ENCODE measurements around the gene MYO1B.

MYO1B gene

DNA sequence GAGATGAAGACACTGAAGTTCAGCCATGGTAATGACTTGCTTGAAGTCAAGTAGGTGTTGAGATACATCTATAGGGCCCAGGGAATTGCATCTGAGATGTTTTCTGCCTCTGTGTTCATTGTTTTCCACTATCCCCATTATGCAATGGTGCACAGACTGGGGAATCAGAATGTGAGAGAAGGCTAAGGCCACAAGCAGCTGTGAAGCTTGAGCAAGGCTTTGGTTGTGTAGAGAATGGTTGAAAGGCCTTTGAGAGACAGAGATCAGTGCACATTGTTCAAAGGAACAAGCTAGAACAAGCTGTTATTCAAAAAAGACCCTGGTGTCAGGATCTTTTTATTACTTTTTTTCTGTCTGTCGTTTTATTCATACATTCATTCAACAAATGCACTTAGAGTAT, 82.3 kb downstream of the MYO1B start:
- DNase-seq = no peak

DNA sequence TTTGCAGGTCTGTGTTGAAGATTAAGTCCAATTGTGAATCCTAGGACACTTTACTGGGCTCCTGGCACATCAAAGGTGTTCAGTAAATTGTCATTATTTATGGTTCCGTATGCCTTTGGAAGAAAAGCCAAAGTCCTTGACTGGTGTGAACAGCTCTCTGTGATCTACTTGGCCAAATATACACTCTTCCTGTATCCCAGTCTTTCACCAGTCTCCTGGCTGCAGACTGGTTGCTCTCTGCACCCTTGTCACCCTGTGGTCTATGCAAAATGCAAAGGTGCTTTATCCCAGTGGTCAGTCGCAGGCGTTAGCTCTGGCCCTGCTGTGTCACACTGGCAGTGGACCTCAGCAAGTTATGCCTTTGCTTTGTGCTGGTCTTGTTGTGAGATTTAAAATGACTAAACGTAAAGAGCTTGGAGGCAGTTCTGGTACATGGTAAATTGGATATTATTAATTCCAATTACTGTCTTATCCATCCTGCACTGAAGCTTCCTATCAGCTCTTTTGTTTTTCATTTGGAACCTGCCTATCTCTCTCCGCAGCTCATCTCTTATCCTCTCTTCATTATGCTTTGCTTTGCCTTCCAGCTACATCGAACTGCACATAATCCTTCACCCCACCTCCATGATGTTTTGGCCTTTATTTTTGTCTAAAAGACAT, 83.1 kb downstream of the MYO1B start:
- DNase-seq = no peak

DNA sequence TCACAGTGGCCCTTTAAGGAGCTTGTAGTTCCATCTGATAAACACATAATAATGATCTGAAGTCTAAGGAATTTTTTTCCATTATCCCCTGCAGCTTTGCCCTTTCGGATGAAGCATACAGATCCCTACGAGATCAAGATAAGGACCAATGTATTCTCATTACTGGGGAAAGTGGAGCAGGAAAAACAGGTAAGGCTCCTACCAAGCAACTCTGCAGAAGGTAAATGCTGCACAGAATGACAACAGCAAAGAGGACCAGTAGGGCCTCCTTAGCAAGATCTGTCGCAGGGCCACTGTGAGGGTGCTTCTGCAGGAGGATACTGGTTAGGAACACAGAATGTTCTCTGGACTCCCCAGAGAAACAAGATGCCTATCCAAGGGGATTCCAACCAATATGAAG, 84.6 kb downstream of the MYO1B start:
- DNase-seq = no peak

DNA sequence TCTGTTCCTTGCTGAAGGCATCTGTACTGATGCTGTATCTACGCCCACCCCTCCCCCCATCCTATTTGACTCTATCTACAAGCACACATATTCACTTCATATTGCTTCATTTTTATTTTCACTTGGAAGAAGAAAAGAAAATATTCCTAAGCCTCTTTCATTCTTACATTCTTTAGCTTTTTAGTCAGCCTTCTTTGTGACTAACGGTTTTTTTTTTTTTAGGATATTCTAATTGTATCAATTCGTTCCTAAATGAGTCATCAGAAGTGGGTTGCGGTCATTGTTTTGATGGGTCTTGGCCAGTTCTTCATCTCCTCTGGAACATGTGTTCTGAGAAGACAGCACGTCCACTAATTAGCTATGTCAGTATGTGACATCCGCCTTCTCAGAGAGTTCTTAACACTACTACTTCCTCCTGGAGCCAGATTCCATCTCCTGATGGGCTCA, 88.7 kb downstream of the MYO1B start:
- DNase-seq = no peak

DNA sequence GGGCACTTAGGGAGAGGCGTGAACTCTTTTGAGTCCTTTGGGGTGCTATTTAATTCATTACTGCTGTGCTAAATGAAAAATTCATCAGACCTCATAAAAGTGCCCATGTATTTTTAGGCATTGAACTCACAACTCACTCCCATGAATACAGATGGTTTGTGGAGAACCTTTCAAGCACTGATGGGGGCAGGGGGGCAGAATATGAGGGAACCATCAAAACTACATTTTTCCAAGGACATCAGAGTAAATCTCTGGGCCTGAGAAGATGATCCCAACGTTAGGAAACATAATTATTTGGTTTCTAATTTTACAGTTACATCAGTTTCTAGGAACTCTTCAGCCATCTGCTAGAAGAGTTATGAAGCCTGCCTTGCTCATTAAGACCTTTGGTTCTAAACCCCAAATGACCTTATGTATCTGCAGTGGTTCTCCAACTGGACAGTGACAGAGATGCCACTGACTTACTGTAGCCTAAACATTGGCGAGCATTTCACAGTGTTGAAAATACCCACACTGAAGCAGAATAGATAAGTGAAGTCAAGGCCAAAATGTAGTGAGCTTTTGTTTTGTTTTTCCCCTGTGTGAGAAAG, 90.8 kb downstream of the MYO1B start:
- DNase-seq = no peak

DNA sequence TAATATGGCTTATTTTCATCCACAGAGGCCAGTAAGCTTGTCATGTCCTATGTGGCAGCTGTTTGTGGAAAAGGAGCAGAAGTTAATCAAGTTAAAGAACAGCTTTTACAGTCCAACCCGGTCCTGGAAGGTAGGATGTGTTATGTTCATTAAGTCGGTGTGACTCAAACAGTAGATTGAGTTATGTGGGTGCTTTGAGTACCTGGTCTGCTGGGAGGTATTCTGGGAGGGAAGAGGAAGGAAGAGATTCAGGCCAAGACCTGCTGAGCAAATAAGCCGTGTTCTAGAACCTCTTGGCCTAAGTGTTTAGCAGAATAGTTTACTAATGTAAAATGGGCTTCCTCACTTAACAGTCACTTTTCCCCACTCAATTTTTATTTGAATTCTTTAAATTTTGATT, 96.2 kb downstream of the MYO1B start:
- no peak for DNase-seq

DNA sequence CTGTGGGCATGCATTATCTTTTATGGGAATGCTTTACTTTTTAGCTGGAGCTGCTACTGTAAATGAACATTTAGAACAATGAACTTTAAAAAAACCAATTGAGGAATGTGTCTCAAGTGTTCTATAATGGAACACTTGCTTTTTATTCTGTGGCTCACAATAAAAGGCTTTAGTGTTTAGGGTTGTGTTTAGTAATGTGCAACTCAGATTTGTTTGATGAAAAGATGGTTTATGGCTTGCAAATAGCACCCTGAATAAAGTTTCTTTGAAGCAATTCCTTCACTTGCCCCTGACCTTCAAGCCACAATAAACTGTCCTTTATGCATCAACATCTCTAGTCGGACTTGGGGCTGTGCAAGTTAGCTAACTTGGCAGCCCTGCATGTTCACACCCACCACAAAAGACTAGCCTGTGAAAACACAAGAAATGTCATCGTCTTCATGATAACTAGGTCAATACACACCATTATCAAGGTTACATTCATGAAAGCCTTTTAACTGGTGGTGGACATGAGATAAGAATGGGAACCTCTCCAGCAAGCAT, 98.7 kb downstream of the MYO1B start:
- DNase-seq = no peak

DNA sequence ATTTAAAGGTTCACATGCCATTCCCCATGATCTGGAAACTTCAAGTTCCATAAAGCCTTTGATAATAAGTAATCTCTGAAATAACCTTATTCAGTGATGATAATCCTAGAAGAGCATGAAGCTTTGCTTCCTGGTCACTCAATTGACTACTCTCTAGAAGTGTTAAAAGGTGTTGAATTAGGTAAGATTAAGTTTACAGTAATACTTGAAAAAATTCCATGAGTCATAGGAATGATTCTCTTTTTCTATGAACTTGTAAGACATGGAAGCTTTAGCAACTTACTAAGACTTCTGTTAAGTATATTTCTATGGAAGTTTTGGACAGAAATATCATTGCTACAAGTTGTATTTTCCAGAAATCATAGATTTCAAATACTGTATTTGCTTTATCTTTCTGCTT, 100.6 kb downstream of the MYO1B start:
- DNase-seq = no peak

DNA sequence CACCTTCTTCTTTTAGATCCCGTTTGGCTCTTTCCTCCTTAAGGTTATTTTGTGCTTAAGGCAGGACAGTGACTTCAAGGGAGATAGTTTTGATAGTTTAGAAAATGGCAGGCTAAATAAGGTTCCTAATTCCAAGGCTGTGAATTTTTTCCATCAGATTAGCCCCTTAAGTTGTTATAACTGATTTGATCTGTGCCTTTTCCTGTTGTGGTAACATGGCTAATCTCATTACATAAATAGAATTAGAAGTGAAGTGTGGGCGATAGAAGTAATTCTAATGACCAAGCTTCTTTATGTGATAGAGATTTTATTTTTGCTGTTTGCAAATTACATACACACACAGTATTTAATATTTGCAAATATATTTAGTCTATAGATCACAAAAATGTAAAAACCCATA, 102.0 kb downstream of the MYO1B start:
- DNase-seq = no peak

DNA sequence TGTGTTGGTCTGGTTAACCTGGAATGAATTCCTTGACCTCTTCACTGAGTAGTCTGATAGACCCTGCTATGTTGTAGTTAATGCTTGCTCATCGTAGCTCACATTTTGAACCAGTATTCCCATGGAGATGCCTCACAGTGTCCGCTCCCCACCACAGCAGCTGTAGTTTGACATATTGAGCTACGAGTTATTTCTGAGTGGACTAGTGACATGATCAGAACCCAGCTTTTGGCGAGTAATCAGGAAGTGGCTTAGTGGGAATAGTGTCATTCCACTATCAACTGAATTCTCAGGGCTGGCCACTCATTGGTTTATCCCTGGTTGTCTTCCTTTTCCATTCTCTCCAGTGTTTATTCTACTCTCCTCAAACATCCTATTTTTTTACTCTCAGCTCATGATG, 102.7 kb downstream of the MYO1B start:
- no peak for DNase-seq

DNA sequence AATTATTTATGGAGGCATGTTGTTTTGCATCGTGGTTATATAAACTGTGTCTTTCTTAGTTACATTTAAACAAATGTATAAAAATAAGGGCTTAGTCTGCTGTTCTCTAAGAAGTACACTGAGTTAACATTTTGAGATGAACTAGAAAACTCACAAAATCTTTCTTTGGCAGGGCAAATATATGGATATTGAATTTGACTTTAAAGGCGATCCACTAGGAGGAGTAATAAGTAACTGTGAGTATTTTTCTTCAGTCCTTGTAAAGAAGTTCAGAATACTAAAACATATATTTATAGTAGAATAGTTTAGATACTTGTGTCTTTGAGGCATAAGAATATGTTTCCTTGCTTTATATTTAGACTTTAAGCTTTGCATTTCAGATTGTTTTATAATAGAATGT, 104.8 kb downstream of the MYO1B start:
- DNase-seq = no peak

DNA sequence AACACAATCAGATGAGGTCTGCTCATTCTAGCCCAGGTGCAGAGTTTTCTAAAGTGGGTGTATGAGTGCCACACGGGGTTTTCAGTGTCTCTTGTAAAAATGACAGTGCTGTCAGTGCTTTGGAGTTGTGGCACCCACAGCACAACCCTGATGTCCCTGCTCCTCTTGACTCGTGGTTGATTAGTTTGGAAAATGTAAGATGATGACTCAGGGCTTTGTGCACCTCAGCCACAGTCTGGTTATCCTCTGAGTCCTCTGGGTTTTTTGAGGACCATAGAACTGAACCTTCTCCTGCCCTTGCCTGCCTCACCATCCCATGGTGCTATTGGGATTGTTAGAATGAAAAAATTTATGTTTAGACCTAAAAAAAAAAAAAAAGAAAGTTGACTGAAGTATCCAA, 105.6 kb downstream of the MYO1B start:
- no peak for DNase-seq

DNA sequence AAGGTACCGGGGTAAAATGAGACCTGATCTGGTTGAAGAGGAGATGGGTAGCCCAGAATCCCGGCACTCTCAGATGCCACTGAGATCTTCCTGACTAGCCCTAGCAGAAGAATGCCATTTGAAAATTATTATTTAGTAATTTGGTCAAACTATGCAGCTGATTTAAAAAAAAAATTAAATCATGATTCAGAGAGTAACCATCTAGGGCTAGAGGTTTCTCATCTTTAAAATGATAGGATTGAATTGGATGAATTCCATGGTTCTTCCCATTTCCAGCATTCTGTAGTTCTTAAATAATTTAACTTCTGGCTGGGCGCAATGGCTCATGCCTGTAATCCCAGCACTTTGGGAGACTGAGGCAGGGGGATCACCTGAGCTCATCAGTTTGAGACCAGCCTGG, 106.1 kb downstream of the MYO1B start:
- no peak for DNase-seq

DNA sequence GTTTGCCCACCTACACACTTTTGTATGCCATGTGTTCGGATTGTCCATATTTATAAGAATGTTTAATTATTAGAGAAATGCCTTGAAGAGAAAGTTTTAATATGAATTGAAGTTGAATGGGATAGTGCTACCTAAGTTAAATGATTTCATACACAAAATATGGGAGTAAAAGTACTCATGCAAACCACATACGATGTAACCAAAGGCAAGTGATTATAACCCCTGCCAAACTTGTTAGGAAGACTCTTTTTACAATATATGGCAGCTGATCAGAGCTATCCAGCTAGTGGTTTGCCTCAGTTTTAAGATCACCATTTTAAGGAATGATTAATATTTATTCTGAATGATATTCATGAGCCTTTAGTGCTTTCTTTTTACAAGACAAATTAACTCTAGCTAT, 106.7 kb downstream of the MYO1B start:
- DNase-seq = no peak

DNA sequence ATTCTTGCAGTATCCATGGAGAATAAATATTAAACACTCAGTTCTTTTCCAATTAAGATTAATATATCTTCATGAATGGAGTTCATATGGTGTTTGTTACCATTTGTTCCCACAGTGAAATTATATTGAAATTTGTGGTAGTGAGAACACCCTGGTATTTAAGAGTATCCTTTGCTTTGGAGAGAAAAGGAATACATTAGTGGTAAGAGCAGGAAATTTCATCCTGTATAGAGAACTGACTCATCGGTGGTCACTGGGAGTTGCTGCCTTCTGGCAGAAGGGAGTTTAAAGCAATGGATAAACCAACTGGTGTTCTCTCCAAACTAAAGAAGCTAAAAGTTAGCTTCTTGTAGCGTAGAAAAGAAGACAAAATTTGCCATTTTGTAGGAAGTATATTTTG, 107.3 kb downstream of the MYO1B start:
- DNase-seq = no peak

DNA sequence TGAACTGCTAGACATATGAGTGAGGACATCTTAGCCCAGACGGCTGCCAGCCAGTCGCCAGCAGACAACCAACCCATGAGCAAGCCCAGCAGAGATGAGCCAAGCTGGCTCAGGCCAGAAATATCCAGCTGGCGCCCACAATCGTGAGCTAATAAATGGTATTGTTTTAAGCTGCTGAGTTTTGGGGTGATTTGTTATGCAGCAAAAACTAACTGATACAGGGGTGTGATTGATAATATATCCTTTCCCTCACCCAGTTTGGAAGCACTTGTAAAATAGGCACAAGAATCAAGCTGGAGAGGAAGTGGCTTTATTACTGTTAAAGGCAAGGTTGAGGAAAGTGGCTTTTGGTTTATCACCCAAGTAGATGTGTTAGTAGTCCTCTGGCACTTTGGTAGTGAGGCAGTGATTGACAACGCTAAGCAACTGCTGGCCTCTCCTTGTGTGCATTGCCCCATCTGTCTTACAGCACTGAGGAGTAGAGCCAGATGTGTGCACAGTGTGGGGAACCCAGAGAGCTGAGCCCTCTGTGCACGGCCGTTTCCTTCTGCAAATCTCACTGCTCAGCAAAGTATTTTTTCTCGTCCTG, 110.1 kb downstream of the MYO1B start:
- no peak for DNase-seq

DNA sequence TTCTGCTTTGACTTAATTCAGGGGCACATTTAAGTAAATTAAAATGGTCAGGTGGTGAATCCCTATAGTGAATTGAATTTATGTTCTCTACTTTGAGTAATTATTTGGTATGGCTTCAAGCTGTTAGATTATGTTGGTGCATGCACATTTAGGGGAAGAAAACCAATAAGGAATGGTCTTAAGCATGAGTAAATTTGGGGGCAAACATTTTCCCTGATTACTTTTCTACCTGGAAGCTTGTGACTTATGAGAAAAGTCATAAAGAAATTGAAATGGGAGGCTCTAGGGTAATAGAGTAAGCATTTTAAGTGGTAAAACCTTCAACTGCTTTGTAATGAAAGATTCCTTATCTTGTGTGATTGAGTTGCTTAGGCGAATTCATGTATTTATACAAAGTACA, 112.5 kb downstream of the MYO1B start:
- no peak for DNase-seq

DNA sequence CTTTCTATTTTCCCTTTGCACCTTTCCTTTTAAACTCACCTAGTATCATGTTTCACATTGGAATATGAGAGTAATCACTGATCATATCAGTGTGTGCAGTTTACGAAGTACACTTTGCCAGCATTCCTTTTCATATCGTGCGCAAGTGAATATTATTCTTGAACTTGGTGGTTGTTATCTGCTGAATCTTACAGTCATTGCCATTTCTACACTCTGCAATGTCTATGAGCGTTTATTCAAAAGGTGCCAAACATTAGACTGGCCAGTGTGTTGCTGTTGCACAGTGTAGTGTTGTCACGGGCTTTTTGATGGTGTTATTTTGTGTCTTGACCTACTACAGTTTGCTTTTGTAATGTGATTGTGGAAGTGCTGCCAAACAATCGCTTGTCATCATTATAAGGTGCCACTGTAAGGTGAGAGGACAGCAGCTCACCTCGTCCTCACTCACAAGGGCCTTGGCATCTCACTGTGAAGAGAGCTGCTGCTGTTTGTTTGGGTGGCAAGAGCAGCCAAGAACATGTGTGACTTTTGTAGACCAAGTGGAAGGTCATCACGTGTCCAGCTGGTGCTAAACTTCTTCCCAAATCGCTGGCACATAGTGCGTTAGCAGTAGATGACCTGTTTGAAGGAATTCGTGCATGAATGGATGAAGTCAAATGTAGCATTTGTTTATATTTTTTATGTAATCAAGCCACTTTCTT, 113.3 kb downstream of the MYO1B start:
- no peak for DNase-seq

DNA sequence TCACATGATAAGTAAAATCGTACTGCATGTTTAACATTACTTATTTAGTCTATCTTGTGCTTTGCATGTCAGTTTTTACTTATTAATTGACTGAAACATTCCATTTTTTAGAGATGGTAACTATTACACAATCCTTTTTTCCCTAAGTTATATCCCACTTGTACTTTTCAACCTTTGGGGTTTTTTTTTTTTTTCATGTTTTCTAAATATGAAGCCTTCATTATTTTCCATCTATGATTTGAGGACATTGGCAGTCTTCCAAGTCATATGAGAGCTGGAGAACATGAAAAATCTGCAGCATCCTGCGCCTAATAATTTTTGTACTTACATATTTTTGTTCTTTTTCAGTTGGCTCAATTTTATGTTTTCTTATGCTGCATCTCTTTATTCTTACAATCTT, 113.9 kb downstream of the MYO1B start:
- no peak for DNase-seq

DNA sequence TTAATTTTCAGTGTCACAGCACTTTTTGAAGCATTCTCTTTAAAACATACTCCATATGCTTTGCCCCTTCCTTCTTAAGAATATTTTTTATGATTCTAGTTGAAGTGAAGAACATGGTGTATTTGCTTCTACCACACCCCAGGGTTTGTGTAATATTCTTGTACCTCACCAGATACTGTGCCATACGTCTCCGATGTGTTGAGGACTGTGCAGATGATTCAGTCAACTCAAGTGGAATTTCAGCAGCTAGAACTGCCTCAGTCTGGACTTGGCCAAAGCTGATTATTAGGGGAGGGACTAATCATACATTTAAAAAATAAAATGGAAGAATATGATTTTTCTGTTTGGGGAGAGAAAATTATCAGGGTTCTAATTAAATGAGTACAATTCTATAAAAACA, 115.7 kb downstream of the MYO1B start:
- DNase-seq = no peak

DNA sequence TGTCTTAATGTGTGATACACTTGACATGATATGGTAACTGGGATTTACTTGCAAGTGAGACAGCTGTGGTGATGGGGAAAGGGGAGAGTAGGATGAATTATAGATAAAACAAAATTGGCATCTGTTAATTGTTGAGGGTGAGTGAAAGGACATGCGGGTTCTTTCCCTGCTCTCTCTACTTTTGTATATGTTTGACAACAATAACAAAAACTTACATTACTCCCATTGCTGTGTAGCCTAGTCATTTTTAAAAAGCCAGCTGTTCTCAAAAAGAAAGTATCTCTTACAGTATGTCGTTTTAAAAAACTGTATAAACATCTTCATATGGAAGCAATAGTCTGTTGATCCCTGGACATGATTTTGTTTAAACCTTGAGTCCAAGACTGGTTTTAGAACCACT, 117.6 kb downstream of the MYO1B start:
- no peak for DNase-seq

DNA sequence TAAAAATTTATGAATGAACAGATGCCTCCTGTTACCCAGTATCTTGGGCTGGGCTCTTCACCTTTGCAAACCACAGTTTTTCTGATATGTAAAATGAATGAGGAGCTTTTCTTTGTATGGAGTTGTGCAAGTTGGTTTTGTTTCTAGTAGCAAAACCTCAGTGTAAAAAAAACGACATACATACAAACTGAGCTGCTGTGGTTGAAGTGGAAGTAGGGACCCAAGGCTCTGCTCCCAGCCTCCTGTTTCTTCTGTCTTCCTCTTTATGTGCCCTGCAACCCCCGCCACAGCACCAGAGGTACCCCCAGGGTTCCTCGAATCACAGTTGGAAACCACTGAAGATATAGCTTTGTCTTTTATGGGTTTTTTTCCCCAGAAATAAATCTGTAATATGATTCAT, 118.1 kb downstream of the MYO1B start:
- no peak for DNase-seq

DNA sequence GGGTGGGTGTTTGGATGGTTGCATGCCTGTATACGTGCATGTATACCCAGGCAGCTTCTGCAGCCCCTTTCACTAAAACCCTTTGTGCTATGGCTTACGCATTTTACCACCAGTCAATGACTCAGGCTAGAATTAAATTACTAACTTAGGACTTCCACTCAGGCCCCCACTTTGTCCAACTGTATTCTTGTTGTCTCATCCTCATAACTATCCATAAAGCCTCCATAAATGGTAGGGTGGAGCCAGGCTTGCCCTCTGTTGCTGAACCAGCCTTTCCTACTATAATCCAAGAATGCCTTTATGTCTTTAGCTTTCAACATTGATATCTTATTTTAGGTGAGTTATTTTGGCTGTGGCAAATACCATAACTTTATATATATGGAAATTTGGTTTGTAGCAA, 119.9 kb downstream of the MYO1B start:
- no peak for DNase-seq

DNA sequence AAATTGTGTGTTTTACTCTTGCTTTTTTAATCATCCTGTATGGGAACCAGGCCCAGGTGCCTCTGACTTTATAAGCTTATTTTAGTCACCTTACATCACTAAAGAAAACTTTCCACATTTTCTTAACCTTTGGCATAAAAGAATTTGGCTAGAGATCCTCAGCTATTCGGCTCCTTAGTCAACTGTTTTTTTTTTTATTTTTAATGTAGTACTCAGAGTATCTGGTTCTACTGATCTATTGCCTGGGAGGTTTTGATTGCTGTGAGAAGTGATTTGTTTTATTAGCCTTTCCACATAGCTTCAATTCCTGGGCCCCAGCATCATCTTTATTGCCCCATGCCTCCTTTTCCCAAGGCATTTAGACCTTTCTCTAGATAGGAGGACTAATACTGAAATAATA, 121.0 kb downstream of the MYO1B start:
- no peak for DNase-seq

Measured in NCI-H146 (cell line).